A549 (cell line): ENCODE data around the gene NOC4L.

Source experiments
- CBX8 ChIP-seq: fragments of 200-600 bp; sonication (generic); IDR thresholded peaks from 2 replicates; pipeline ENCODE4 v1.6.1; 2016
- CEBPB ChIP-seq, 2 experiments: fragments of >200 bp in 1 of 2; sonication (Bioruptor Twin) in 1 of 2; formaldehyde crosslinking in 1 of 2; IDR thresholded peaks; 2 replicates each; pipeline ENCODE4 v1.6.1; 2012 to 2016
- ESRRA ChIP-seq: fragments of 150-350 bp; IDR thresholded peaks from 2 replicates; pipeline ENCODE4 v1.6.1; 2014; ENCODE audit warnings: mild to moderate bottlenecking, low read length, borderline replicate concordance
- POLR2A ChIP-seq: IDR thresholded peaks from 2 replicates; pipeline ENCODE4 v1.6.1; 2012; ENCODE audit warnings: mild to moderate bottlenecking, low read length
- TF ChIP-seq, protein P1 (sequence below): fragments of 200-600 bp; sonication (generic); IDR thresholded peaks from 2 replicates; pipeline ENCODE4 v1.6.1; 2016; ENCODE audit warnings: antibody characterized with exemption, mild to moderate bottlenecking, moderate library complexity
- TF ChIP-seq, protein P2 (sequence below): fragments of >200 bp; sonication (Bioruptor Twin); formaldehyde crosslinking; IDR thresholded peaks from 3 replicates; pipeline ENCODE4 v1.5.1; 2016
- TF ChIP-seq, protein P3 (sequence below): IDR thresholded peaks from 2 replicates; pipeline ENCODE4 v1.6.1; 2012

DNA sequence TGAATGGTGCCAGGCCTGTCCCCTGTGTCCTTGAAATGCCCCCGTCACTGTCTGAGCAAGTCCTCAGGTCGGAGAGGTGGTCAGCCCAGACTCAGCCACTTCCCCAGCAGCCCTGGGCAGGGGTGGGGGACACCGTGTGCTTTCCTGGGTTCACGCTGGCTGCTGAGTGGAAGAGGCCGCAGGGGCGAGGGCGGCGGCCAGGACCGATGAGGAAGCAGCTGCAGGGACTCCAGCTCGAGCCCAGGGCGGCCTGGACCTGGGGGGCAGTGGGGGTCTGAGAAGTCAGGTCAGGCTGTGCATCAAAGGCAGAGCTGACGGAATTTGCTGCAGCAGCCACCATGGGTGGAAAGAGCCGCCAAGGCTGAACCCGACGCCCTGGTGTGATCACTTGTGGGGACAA lies 28.4 kb downstream of the NOC4L start:
- TF ChIP-seq CEBPB (IDR thresholded peaks at IDR 0.05) (no peak), ESRRA (no peak), CBX8 (no peak), POLR2A (no peak)
- TF ChIP-seq, protein P1, sequence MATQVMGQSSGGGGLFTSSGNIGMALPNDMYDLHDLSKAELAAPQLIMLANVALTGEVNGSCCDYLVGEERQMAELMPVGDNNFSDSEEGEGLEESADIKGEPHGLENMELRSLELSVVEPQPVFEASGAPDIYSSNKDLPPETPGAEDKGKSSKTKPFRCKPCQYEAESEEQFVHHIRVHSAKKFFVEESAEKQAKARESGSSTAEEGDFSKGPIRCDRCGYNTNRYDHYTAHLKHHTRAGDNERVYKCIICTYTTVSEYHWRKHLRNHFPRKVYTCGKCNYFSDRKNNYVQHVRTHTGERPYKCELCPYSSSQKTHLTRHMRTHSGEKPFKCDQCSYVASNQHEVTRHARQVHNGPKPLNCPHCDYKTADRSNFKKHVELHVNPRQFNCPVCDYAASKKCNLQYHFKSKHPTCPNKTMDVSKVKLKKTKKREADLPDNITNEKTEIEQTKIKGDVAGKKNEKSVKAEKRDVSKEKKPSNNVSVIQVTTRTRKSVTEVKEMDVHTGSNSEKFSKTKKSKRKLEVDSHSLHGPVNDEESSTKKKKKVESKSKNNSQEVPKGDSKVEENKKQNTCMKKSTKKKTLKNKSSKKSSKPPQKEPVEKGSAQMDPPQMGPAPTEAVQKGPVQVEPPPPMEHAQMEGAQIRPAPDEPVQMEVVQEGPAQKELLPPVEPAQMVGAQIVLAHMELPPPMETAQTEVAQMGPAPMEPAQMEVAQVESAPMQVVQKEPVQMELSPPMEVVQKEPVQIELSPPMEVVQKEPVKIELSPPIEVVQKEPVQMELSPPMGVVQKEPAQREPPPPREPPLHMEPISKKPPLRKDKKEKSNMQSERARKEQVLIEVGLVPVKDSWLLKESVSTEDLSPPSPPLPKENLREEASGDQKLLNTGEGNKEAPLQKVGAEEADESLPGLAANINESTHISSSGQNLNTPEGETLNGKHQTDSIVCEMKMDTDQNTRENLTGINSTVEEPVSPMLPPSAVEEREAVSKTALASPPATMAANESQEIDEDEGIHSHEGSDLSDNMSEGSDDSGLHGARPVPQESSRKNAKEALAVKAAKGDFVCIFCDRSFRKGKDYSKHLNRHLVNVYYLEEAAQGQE, result no peak
- TF ChIP-seq, protein P2, sequence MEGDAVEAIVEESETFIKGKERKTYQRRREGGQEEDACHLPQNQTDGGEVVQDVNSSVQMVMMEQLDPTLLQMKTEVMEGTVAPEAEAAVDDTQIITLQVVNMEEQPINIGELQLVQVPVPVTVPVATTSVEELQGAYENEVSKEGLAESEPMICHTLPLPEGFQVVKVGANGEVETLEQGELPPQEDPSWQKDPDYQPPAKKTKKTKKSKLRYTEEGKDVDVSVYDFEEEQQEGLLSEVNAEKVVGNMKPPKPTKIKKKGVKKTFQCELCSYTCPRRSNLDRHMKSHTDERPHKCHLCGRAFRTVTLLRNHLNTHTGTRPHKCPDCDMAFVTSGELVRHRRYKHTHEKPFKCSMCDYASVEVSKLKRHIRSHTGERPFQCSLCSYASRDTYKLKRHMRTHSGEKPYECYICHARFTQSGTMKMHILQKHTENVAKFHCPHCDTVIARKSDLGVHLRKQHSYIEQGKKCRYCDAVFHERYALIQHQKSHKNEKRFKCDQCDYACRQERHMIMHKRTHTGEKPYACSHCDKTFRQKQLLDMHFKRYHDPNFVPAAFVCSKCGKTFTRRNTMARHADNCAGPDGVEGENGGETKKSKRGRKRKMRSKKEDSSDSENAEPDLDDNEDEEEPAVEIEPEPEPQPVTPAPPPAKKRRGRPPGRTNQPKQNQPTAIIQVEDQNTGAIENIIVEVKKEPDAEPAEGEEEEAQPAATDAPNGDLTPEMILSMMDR, result no peak
- TF ChIP-seq, protein P3, sequence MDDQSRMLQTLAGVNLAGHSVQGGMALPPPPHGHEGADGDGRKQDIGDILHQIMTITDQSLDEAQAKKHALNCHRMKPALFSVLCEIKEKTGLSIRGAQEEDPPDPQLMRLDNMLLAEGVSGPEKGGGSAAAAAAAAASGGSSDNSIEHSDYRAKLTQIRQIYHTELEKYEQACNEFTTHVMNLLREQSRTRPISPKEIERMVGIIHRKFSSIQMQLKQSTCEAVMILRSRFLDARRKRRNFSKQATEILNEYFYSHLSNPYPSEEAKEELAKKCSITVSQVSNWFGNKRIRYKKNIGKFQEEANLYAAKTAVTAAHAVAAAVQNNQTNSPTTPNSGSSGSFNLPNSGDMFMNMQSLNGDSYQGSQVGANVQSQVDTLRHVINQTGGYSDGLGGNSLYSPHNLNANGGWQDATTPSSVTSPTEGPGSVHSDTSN, result no peak
